Left lobe of liver (tissue), 2 donors: ENCODE measurements around the gene PIGK. TPM values are rescaled to one million over a fixed set of nuclear protein-coding genes. Genes with fewer than 3 reads are reported as not detected.
"Not testable (repeated sequence)": the region's sequence is repeated elsewhere in the genome, so short reads cannot be mapped to it uniquely, and the experiment has no call there.

ENCODE experiments used
- ATAC-seq: fragments of 200-7000 bp; cut with Tn5 transposase; one replicate; pipeline ENCODE4 v1.9.1; 2020; ENCODE audit warnings: mild to moderate bottlenecking, moderate library complexity
- DNase-seq: peaks from one replicate; pipeline ENCODE4 v3.0.0-alpha.2; 2020; ENCODE audit warnings: low spot score
- total RNA-seq: library from RNA; stranded (reverse); gene quantifications from one replicate; pipeline ENCODE4 v1.2.1, GENCODE V29; 2021
- donor health status: DM: no; HTN: no; CAD: no; lungs with moderate emphysema.
- donor health status: DM: no; HTN: yes; CAD: no.

Gene PIGK
- 14.2 TPM for total RNA-seq

DNA sequence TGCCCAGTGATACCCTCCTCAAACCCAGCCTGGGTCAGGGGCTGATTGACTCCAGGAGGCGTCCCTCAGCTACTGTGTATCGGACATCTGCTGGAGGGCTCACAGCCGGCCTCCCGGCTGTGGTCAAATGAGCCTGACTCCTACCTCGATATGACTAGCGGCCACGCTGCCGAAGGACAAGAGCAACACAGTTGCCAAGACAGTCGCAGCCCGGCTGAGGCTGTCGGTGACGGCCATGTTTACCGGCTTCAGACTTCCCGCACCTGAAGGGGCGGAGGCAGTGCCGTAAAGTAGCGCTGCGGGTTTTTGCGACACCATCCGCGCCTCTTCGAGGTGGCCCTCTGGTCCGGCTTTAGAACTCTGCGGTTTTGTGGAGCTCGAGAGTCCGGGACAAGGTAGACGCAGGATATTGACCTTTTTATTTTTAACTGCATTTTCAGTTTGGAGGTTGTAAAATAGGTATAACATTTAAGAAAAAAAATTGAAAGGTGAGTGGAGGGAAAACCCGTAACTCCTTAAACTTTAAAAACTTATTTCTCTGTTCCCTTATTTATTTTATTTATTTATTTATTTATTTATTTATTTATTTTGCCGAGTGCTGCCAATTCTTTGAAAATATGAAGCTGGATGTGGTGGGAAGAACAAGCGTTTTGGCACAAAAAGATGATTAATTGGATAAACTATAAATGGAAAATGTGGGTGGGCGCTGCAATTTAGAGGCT lies at the start of gene PIGK:
TSS of gene PIGK (minus strand) at position 265 of the 722 bp plus-strand sequence. CDS start at position 237, 28 bp downstream.
- DNase-seq (peak; percentile 92), ATAC-seq (peak; percentile 100)

DNA sequence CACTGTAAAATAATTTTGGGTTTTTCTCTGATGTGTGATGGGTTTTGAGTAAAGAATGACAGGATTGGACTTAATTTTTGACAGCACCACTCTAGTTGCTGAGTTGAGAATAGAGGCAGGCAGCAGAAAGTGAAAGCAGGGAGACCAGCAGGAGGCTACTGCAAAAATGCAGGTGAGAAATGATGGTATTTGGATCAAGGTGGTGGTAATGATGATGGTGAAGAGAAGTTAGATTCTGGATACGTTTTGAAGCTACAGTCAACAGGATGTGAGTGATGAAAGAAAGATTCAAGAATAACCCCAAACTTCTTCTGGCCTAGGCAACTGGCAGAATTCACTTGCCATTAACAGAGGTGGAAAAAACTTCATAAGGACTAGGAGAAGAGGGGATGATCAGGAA lies 47.8 kb upstream of the PIGK start:
- DNase-seq (no peak), ATAC-seq (no peak)

DNA sequence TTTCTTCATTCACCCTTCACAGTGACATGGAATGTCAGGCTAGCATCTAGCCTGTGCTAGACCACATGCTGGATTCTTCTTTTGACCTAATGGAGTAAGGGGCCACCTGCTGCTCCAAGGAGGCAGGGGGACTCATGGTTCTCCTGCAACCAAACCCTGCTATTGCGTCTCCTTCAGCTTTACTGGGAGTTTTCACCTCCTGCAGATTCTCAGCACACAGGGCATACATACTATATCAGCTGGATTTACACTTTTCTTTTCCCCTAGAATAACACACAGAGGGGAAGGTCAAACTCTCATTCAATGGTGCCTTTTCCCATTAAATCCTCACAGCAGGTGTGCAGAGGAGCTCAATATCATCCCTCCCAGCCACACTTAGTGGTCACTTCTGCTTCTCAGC lies 46.0 kb upstream of the PIGK start:
- DNase-seq: no peak

DNA sequence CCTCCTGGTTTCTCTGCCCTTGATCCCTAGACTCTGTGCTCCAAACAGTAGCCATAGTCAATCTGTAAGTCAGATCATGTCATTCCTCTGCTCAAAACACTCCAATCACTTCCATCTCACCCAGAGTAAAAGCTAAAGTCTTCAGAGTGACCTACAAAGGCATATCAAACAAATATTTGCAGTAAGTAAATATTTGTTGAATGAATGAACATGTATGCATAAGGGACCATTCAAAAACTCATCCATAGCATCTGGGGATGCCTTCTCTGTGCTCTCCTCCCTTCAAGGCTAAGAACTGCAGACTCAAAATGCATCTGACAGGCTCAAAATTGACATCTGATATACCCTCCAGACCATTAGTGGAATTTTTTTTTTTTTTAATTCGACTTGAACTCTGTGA lies 44.5 kb upstream of the PIGK start:
- ATAC-seq: no peak
- DNase-seq: no peak

More for the DNA sequence above, 46.0 kb upstream of the PIGK start:
- no peak for ATAC-seq

DNA sequence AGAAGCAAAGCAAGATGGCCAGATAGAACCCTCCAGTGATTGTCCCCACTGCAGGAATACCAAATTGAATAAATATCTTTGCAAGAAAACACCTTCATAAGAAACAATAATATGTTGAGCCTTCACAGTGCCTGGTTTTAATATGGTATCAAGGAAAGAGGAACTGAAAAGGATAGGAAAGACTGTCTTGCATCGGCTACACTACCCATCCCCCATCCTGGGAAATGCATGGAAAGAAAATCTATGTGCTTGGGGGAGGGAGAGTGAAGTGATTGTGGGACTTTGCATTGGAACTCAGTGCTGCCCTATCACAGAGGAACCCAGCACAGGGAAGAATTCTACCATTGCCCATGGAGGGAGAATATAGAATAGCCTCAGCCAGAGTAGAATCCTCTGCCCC lies 34.0 kb upstream of the PIGK start:
- ATAC-seq: no peak

DNA sequence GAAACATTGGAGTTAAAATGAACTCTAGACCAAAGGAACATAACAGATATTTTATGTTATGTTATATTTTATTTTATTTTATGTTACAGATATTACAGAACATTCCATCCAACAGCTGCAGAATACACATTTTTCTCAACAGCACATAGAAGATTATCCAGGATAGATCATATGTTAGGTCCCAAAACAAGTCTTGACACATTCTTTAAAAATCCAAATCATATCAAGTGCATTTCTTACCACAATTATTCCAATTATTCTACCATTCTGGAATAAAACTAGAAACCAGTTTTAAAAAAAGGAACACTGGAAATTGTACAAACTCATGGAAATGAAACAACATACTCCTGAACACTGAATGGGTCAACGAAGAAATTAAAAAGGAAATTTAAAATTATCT lies 30.9 kb upstream of the PIGK start:
- DNase-seq (no peak), ATAC-seq (no peak)

More for the DNA sequence above, 34.0 kb upstream of the PIGK start:
- no peak for DNase-seq

DNA sequence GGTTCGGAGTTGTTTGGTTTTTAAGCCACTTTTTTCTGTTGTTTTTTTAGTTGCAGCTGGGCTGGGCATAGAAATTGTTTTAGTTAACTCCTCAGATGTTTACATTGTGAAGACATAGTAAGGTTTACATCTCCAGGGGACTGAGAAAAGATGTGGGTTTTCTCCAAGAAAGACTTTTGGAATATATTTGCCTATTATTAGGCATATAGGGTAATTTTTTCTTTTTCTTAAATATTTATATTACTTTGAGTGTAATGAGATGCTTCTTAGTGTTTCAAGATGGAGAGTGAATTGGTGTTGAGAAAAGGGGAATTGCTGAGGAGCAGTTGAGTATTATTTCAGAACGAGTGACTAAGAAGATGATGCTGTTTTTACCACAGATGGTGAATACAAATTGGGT lies 26.6 kb upstream of the PIGK start:
- DNase-seq: no peak
- ATAC-seq: no peak

DNA sequence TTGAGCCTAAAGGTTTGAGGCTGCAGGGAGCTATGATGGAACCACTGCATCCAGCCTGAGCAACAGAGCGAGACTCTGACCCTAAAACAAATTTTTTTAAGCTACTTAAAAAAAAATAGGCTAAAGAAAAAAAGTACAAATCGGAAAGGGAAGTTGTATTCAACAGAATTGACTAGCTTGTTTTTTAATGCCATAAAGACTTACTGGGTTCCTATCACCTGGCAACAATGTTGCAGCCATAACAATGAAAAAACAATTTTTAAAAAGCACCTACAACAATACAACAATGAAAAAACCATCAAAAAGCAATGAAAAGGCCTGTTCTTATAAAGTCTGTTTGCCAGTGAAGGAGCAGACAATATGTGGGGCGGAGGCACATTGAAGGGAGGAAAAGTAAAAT lies 20.1 kb upstream of the PIGK start:
- DNase-seq: no peak
- ATAC-seq: no peak

DNA sequence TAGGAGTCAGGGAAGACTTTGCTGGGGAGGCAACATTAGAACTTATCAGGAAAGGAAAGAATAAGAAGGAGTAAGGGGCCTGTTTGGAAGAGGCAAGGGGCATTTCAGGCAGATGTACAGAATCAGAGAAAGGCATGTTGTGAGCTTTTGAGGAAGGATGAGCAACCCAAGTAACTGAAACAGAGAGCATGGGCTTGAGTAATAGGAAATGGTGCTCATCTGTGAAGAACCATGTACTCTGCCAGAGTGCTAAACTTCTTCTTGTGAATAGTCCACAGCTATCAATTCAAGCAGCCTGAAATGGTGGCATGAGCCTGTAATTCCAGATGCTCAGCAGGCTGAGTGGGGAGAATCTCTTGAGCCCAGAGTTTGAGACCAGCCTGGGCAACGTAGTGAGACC lies 19.2 kb upstream of the PIGK start:
- no peak for DNase-seq
- no peak for ATAC-seq

DNA sequence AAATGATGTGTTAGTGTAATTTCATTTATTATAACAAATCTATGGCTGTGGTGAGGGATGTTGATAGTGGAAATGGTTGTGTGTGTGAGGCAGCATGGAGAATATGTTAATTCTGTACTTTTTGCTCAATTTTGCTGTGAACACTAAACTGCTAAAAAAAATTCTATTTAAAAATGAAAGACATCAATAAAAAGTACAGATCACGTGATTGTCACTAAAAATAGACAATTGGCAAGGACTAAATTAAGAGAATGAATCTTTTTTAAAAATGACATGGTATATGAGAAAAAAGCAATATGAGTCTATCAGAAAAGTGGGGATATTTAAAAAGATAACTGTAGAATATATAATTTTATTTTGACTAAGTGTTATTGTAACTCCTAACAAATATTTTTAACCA lies 15.7 kb upstream of the PIGK start:
- DNase-seq (no peak), ATAC-seq (no peak)

DNA sequence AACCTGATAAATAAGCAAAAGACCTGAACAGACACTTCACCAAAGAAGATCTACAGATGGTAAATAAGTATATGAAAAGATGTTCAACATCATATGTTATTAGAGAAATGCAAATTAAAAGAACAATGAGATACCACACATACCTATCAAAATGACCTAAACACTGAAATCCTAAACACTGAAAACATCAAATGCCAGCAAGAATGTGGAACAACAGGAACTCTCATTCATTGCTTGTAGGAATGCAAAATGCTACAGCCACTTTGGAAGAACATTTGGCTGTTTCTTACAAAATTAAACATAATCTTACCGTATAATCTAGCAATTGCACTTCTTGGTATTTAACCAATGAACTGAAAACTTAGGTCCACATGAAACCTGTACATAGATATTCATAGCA lies 14.9 kb upstream of the PIGK start:
- no peak for ATAC-seq
- DNase-seq: no peak

DNA sequence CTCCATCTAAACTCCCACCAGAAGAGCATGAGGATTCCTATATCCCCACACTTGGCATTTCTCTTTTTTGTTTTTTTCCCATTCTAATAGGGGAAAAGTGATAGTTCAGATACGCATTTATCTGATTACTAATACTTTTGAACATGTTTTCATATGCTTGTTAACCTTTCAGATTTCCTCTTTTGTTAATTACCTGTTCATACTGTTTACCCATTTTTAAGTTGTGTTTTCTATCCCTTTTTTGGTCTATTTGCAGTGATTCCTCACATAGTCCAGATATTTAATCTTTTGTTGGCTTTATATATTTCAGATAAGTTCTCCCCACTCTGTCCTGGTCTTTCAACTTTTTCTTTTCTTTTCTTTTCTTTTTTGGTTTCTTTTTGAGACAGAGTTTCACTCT lies 13.6 kb upstream of the PIGK start:
- DNase-seq (no peak), ATAC-seq (no peak)

DNA sequence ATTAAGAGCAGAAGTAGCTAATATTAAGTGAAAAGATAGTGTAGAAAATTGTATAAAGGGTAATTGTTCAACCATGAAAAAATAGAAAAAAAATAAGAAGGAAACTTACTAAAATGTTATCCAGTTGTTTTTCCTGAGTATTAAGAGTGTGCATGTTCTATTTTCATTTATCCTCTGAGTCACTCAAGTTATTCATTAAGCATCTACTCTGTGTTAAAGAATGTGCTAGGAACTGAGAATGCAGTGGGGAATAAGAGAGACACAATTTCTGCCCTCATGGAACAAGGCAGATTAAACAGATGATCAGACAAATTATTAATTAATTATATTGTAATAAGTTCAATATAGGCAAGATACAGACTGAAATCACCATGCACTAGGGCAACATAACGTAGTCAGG lies 10.8 kb upstream of the PIGK start:
- ATAC-seq (no peak), DNase-seq (no peak)

DNA sequence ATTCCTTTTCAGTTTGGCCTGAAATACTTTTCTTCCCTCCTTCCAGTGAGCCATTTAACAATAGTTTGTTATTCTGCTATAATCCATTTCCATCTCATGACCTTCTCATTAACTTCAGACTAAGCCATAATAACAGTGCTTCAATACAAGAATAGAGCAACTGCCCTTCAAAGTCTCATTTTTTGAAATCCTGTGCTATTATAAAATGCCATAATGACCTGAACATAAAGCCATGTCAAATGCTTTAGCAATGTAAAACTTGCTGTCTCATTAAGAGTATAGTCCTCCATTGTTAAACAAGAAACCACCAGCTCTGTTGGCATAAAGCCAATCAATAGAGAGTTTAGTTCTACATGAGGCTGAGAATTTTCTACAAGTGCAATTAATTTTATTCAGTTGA lies 9.6 kb upstream of the PIGK start:
- DNase-seq (no peak), ATAC-seq (no peak)

DNA sequence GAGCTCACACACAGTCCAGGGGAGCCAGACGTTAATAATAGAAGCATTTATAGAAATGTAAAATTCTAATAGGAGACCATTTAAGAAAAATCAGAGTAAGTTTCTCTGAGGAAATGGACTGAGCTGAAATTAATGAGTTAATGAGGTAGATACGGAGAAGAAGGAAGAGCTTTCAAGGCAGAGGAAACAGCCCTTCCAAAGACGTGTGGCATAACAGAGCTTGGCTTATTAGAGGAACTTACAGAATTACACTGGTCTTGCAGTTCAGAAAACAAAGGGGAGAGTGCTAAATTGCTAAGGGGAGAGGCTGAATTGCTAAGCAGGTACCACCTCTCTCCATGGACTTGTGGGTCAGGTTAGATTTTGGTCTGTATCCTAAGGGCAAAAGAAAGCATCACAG lies 8.2 kb upstream of the PIGK start:
- ATAC-seq: no peak
- no peak for DNase-seq

DNA sequence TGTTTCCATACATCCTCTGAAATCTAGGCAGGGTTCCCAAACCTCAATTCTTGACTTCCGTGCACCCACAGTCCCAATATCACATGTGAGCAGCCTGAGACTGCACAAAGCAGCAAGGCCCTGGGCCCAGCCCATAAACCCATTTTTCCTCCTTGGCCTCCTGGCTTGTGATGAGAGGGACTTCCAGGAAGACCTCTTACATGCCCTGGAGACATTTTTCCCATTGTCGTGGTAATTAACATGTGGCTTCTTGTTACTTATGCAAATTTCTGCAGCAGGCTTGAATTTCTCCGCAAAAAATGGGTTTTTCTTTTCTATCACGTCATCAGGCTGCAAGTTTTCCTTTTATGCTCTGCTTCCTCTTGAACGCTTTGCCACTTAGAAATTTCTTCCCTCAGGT lies 3.3 kb upstream of the PIGK start:
- DNase-seq (no peak), ATAC-seq (no peak)

DNA sequence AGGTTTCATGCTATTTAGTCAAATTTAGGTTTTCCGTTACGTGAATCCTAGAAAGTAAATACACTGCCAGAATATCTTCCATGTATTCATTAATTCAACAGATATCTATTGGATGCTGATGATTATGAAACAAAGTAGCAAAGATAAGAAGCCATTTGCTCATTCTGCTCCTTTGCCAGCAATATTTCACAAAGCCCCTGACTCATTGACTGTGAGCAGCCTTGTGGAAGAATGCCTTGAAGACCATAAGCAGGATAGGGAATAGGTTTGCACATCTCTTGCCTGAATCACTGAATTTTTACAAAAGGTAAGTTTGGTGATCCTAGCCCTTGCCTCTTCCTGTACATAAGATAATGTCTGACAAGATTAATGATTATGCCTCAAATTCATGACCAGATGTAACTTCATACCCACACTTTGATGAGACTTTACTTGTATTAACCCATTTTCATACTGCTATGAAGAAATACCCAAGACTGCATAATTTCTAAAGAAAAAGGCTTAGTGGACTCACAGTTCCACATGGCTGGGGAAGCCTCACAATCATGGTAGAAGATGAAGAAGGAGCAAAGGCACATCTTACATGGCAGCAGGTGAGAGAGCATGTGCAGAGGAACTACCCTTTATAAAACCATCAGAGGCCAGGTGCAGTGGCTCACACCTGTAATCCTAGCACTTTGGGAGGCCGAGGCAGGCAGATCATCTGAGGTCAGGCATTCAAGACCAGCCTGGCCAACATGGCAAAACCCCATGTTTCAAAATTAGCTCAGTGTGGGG lies 1.6 kb upstream of the PIGK start:
- ATAC-seq: no peak
- DNase-seq: no peak

DNA sequence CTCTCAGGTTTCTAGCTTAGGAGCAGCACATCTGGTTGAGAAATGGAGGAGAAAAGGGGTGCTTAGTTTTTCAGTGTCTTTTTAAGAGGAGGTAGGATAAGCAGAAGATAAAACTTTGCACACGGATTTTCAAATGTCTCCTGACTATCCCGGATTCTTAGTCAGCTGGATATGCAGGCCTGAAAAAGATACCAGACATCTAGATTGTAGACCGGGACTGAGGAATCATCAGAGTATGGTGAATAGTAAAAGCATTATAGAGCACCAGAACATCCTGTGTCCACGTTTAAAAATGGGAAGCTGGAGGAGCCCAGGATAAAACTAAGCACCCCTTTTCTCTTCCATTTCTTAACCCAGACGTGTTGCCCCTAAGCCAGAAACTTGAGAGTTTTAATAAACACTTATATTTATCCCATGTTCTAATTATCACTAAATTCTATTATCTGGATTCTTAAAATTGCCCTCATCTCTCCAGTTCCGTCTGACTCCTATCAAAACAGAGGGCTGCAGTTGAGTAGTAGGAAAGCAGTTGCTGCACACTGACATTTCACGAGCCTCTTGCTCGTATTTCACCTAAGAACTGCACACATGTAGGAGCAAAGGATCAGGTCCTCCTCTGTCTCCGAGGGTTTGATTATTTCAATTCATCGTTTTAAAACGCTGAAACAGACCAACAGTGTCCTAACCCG lies 609 bp downstream of the PIGK start:
- DNase-seq (no peak), ATAC-seq (peak; percentile 71)

DNA sequence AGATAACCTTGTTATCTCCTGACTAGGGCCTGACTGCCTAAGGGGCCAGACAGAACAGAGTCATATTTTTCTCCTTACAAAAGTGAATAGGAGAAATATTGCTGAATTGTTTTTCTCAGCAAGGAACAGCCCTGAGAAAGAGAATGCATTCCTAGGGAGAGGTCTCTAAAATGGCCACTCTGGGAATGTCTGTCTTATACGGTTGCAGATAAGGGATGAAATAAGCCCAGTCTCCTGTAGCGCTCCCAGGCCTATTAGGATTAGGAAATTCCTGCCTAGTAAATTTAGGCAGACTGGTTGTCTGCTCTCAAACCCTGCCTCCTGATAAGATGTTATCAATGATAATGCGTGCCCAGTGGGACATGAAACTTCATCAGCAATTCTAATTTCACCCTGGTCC lies 15.2 kb downstream of the PIGK start:
- not testable (repeated sequence) for DNase-seq, ATAC-seq

DNA sequence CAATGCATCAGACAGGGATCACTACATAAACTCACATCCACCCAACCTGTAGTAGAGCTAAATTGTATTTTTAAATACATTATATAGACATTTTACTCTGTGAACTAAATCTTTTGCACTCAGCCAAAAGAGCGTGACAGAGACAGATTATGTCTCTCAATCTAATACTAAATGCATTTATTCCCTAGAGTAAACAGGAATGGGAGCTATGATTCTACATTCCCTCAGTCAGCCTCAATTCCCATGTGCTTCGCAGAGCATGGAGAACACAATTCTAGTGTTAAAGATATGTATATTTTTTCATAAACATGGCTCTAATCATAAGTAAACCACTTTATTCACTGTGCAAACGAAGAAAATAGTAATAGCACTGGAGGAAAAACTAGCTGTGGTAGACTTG lies 16.5 kb downstream of the PIGK start:
- DNase-seq: no peak

DNA sequence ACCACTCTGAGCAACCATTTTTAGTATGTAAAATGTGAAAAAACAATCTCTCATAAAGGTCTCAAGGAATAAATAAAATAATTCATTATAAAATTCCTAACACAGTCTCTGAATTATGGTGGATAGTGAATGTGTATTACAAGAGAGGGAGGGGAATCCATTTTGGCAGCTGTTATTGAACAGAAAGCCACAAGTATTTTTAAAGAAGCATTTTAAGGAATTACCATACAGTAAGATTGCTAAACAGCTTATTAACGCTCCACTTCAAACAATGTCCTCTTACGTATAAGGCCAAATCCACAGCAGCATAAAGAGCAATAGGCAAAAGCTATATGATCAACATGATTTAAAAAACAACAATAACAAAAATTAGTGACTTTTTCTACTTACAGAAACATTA lies 18.4 kb downstream of the PIGK start:
- DNase-seq: no peak
- no peak for ATAC-seq

More for the DNA sequence above, 16.5 kb downstream of the PIGK start:
- ATAC-seq: no peak

DNA sequence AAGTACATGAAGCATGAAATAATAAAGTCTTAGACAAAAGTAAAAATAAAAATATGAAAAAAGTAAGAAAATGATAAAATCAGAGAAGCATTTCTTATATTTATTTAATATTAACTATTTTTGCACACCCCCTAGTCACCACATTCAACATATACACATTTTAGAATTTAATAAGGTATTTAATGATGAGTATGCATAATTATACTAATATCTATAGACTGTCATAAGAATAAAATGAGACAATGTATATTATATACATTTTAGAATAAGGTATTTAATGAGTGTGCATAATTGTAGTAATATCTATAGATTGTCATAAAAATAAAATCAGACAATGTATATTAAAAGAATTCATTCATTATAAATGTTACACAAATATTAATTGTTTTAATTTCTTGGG lies 18.9 kb downstream of the PIGK start:
- no peak for ATAC-seq
- no peak for DNase-seq
